GM21528 (cell line): ENCODE results near the gene ATP5PF.
"Not testable (repeated sequence)": the region's sequence is repeated elsewhere in the genome, so short reads cannot be mapped to it uniquely, and the experiment has no call there.

ENCODE experiments used
- ATAC-seq: cut with Tn5 transposase; IDR thresholded peaks from one replicate; pipeline ENCODE4 v1.9.1; 2021; ENCODE audit warnings: mild to moderate bottlenecking, moderate library complexity; ENCODE audit not compliant: unreplicated experiment, low FRiP score

Gene ATP5PF

GRCh38 chr21:25732091-25732760, 2.5 kb downstream of the ATP5PF start:
- no peak for ATAC-seq

- no peak for ATAC-seq
Measured at GRCh38 chr21:25722631-25723030, 12.1 kb downstream of the ATP5PF start.

- ATAC-seq = no peak
Measured at GRCh38 chr21:25721987-25722386, 12.7 kb downstream of the ATP5PF start.

- ATAC-seq = no peak
Measured at GRCh38 chr21:25717491-25718147, 17.1 kb downstream of the ATP5PF start.

- ATAC-seq = not testable (repeated sequence)
Measured at GRCh38 chr21:25714066-25714465, 20.6 kb downstream of the ATP5PF start.

- no peak for ATAC-seq
Measured at GRCh38 chr21:25710550-25710949, 24.2 kb downstream of the ATP5PF start.

- ATAC-seq = no peak
Measured at GRCh38 chr21:25709684-25710265, 24.9 kb downstream of the ATP5PF start.

- no peak for ATAC-seq
Measured at GRCh38 chr21:25708467-25709065, 26.1 kb downstream of the ATP5PF start.

- no peak for ATAC-seq
Measured at GRCh38 chr21:25701529-25701928, 33.2 kb downstream of the ATP5PF start.

GRCh38 chr21:25700741-25701140, 34.0 kb downstream of the ATP5PF start:
- ATAC-seq = no peak

- not testable (repeated sequence) for ATAC-seq
Measured at GRCh38 chr21:25695461-25695860, 39.2 kb downstream of the ATP5PF start.

- no peak for ATAC-seq
Measured at GRCh38 chr21:25691976-25692375, 42.7 kb downstream of the ATP5PF start.

- ATAC-seq = no peak
Measured at GRCh38 chr21:25689226-25689625, 45.5 kb downstream of the ATP5PF start.

GRCh38 chr21:25688275-25689155, 46.2 kb downstream of the ATP5PF start:
- no peak for ATAC-seq

- ATAC-seq = no peak
Measured at GRCh38 chr21:25687787-25688186, 46.9 kb downstream of the ATP5PF start.

GRCh38 chr21:25682382-25682781, 52.3 kb downstream of the ATP5PF start:
- ATAC-seq = no peak

- ATAC-seq = no peak
Measured at GRCh38 chr21:25676451-25676850, 58.3 kb downstream of the ATP5PF start.
